Activated CD4-positive, alpha-beta T cell treated with anti-CD3 and anti-CD28 coated beads for 1 hour (primary cell): ENCODE data around the gene PDXK.

Experiments used
- DNase-seq: peaks from one replicate; pipeline ENCODE4 v3.0.0-alpha.2; 2020

The PDXK gene

DNA sequence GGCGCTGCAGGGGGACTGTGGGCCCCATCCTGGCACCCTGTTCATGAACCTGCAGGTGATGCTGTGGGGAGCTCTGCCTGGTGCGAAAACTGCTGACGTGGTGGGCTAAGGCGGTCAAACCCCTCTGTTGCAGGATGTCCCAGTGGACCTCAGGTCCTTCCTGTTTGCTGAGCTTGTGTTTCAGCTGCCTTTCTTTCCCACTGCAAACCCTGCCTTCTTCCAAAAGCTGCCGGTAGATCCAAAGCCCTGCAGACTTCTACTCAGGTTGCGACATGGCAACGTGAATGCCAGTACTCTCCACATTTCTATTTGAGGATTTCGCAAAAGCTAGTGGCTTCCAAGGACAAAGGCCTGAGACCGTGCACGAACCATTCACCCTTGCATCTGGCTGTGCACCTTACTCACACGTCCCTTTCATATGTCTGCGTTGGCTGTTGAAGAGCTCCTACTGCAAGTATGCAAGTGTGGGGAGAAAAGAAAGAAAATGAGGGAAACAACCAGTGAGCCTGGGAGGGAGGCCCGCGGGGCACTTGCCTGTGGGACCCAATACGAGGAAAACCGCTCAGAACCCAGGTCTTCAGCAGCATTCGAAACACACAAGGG lies 64.3 kb downstream of the PDXK start:
- no peak for DNase-seq

DNA sequence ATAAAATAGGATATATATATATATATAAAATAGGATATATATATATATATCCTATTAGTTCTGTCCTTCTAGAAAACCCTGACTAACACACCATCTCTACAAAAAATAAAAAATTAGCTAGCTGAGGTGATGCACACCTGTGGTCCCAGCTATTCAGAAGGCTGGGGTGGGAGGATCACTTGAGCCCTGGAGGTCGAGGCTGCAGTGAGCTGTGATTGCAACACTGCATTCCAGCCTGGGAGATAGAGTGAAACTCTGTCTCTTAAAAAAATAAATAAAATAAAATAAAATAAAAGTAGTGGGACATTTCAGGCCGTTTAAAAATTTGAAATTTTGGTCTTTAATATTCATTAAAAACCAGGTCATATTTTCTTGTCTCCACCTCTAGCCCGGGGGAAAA lies 66.2 kb downstream of the PDXK start:
- no peak for DNase-seq

DNA sequence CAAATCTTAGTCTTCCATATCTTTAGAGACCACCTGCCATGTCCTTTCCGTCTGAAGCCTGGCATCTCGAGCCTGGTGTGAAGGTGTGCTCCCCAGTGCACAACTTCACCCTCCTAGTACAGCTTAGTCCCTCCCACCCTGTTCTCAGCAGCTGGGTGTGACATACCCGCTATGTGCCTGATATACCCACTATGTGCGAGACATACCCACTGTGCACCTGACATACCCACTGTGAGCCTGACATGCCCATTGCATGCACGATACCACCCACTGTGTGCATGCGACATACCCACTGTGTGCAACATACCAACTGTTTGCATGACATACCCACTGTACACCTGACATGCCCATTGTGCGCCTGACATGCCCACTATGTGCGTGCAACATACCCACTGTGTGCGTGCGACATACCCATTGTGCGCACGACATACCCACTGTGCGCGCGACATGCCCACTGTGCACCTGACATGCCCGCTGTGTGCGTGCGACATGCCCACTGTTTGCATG lies 67.4 kb downstream of the PDXK start:
- no peak for DNase-seq

DNA sequence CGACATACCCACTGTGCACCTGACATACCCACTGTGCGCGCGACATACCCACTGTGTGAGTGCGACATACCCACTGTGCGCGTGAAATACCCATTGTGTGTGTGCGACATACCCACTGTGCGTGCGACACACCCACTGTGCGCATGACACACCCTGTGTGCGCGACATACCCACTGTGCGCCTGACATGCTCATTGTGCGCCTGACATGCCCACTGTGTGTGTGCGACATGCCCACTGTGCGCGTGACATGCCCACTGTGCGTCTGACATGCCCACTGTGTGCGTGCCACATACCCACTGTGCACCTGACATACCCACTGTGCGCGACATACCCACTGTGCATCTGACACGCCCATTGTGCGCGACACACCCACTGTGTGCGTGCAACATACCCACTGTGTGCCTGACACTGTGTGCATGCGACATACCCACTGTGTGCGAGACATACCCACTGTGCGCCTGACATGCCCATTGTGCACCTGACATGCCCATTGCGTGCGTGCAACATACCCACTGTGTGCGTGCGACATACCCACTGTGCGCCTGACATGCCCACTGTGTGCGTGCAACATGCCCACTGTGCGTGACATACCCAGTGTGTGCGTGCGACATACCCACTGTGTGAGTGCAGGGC lies 68.0 kb downstream of the PDXK start:
- no peak for DNase-seq

DNA sequence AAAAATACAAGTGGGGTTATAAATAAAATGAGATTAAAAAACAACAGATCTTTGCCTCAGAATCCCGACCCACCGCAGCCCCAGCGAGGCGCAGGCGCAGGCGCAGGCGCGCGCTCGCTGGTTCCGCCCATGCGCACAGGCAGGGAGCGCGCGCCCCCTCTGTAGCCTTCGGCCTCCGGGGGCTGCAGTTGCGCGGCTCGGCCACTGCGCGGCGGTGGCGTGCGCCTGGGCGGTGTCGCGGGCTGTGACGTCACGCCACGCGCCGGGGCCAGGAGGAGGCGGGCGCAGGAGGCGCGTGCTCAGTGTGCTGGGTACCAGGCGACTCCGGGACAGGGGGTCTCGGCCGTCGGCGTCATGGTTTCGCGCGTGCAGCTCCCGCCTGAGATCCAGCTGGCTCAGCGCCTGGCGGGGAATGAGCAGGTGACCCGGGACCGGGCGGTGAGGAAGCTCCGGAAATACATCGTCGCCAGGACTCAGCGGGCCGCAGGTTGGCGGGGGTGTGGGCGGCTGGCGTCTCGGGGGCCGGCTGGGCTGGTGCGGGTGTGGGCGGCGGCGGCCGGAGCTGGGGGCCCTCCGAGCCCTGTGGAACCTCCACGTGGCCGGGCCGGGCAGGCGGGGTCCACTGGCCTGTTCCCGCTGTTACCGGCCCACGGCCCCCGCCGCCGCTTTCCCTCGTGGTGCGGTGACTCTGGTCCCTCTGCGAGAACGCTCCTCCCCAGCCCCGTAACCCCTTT lies 70.5 kb downstream of the PDXK start, which contains the start of gene RRP1:
Gene RRP1, plus strand, starts transcription at position 302 of the 734 bp plus-strand sequence. Its CDS starts 53 bp downstream, at position 355.
- DNase-seq, result peak; percentile 93

DNA sequence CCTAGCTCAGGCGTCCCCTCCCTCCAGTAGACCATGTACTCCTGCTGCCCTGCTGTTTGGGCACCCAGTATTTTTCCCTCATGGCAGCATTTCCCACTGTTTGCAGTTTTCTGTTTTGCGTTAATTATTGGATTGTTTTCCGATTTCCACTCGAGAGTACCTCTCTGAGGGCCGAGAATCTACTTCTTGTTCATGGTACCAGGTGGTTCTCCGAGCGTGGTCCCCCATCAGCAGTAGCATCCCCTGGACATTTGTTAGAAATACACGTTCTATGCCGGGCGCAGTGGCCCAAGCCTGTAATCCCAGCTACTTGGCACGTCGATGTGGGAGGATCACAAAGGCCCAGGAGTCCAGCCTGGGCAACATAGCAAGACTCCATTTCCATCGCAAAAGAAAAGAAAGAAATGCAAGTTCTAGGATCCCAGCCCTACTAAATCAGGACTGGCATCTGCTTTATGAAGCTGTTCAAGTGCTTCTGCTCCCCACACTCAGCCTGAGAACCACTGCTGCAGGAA lies 71.1 kb downstream of the PDXK start:
- DNase-seq, result no peak

DNA sequence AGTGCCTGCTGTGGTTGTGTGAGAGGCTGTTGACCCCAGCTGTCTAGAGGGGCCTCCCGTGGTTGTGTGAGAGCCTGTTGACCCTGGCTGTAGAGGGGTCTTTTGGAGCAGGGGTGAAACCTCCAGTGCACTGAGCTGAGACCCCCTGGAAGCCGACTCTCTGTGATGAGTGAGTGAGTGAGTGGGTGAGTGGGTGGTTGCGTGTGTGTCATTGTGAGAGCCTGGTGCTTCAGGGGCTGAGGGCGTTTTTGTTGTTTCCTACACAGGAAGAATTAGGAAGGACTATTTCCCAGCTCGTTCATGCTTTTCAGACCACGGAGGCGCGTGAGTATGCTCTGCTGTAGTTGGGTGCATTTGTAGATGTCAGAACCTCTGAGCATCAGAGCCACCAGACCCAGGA lies 73.5 kb downstream of the PDXK start:
- no peak for DNase-seq

DNA sequence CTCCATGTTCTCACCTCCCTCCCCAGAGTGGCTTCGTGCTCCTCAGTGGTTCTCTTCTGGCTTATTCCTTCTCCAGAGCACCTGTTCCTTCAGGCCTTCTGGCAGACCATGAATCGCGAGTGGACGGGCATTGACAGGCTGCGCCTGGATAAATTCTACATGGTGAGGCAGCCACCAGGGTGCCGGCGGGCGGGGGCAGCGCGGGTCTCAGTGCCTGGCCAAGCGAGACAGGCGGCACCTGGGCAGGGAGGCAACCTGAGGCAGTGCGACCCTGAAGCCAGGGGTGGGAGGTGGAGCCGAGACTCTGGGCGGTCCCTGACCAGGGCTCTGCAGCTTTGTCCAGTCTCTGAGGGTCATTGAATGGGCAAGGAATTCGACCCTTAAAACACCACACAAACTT lies 74.3 kb downstream of the PDXK start:
- DNase-seq, result no peak

DNA sequence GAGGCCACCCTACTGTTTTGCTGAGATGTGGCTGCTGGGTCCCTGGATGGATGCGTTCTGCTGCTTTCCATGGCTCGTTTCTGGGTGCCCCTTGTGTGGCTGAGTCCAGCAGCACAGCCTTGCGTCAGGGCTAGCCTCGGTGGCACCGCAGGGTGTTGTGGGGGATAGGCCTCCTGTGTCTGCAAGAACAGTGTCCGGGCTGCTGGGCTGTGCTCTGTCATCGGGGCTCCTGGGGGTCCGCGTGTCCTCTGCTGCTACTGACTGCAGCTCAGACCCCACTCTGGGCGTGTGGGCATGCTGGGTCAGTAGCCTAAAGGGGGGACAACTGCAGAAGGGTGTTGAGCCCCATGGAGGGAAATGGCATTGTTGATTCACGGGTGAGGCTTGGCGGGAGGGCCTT lies 75.4 kb downstream of the PDXK start:
- DNase-seq, result no peak

DNA sequence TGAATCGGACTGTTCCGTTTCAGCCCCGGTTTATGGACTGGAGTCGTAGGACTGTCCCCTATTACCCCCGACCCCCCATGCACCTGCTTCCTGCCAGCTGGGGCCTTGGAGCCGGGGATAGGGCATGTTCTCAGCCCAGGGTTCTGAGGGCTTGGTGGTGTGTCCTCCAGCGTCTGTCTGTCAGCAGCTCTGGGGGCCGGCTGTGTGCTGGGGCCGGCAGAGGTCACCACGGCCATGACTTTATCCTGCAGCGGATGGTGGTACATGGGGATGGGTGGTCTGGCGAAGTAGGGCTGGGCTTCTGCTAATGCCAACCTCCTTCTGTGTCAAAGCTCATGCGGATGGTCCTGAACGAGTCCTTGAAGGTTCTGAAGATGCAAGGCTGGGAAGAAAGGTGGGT lies 75.9 kb downstream of the PDXK start:
- DNase-seq, result no peak

DNA sequence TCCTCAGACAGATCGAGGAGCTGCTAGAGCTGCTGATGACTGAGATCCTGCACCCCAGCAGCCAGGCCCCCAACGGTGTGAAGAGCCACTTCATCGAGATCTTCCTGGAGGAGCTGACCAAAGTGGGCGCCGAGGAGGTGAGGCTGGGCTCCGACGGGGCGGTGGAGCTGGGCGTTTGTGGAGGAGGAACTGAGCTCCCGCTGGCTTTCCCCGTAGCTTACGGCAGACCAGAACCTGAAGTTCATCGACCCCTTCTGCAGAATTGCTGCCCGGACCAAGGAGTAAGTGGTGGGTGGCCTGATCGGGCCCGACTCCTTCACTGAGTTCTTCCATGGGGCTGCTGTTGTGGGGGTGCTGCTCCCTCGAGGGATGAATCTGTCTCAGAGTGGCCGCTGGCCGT lies 78.5 kb downstream of the PDXK start:
- DNase-seq, result no peak

DNA sequence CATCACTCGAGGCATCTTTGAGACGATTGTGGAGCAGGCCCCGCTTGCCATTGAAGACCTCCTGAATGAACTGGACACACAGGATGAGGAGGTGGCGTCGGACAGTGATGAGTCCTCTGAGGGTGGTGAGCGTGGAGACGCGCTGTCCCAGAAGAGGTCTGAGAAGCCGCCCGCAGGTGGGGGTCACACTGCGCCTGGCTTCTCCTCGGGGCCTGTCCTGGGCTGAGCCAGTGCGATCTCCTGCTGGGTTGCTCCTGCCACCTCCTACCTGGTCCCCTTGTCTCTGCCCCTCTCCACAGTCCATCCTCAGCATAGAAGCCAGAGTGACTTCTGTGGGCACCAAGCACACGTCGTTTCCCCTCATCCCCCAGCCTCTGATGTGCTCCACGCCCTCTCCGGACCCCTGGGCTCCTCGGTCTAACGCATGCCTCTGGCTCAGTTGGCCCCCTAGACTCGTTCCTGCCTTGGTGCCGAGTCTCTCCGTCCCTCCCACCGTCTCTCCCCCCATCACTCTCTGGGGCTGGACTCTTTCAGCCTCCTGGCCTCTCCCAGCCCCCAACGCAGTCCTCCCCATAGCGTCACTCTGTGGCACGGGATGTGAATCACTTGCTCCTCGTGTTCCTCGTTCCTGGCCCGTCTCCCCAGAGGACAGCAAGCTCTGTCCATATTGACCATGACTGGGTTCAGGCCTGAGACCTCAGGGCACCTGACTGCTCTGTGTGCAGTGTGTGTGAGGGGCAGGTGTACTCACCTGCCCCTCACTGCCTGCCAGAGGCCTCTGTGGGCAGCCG lies 79.2 kb downstream of the PDXK start:
- DNase-seq, result no peak

DNA sequence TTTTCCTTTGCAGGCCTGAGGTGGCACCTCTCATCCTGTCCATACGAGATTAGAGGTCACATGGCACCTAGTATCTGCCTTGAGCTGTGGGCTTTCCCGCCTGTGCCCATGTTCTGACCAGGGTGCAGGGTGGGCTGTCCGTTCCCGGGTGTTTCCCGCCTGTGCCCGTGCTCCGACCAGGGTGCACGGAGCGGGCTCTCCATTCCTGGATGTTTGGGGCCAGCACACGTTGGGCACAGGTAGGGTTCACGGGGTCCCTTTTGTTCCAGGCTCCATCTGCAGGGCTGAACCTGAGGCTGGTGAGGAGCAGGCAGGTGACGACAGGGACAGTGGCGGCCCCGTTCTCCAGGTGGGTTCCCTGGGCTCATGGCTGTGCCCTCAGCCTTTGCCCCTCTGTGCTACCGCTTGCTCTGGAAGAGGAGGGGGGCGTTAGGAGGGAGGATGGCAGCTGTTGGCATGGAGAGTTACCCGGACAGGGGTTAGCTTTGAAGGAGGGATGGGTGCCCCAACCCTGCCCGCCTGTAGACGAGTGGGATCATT lies 80.4 kb downstream of the PDXK start:
- DNase-seq, result no peak

DNA sequence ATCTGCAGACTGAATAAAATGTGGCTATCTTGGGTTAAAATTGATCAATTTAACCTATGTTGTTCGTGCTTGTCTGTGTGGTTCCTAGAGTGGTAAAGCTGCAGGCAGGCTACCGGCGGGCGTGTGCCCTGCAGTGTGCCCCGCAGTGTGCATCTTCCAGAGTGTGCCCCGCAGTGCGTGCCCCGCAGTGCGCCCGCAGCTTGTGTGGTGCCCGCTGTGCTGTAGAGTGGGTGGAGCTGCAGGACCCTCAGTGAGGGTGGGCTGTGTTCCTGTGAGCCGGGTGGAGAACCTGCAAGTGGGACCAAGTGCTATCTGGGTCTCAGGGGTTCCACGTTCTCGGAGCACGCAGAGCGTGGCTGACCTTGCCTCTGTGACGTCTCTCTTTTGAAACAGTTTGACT lies 81.2 kb downstream of the PDXK start:
- no peak for DNase-seq

DNA sequence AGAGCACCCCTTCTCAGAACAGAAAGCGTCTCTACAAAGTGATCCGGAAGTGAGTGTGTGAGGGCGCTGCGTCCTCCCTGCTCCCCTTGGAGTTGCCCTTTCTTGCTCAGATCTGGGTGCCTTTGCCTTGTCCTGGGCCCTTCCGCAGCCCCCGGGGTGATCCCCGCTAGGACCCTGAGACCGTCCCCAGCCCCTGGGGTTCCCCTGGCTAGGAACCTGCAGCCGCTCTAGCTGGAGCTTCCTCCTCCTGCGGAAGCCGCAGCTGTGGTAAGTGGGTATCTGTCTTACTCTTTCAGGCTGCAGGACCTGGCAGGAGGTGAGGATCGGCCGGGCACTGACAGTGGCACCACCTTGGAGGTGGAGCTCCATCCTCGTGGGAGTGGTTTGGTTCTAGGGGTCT lies 81.6 kb downstream of the PDXK start:
- DNase-seq, result no peak

DNA sequence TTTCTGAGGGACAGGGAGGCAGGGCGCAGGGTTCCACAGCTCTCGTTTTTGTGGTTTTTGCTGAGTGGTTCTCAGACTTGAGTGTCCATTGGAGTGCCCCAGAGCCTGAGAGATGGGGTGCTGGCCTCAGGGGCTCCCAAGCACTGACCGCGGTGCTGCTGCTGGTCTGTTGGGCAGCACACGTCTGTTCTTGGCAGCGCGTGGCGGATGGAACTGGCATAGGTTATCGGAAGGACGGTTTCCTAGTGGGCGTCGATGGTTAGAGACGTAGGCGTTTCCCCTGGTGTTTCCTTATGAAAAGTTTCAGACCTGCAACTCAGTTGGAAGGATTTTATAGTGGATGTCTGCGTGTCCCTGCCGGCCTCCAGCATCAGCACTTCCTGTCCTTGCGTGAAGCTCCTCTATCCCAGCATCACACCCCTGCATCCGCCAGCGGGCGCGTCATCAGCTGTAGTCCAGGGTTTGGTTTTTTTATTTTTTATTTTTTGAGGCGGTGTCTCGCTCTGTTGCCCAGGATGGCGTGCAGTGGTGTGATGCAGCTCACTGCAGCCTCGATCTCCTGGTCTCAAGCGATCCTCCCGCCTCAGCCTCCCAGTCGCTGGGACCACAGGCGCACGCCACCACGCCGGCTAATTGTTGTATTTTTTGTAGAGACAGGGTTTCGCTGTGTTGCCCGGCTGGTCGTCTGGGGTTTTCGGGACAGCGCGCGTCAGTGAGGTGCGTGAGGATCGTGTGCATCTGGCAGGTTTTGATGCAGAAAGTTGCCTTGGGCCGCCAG lies 82.3 kb downstream of the PDXK start:
- DNase-seq, result no peak

DNA sequence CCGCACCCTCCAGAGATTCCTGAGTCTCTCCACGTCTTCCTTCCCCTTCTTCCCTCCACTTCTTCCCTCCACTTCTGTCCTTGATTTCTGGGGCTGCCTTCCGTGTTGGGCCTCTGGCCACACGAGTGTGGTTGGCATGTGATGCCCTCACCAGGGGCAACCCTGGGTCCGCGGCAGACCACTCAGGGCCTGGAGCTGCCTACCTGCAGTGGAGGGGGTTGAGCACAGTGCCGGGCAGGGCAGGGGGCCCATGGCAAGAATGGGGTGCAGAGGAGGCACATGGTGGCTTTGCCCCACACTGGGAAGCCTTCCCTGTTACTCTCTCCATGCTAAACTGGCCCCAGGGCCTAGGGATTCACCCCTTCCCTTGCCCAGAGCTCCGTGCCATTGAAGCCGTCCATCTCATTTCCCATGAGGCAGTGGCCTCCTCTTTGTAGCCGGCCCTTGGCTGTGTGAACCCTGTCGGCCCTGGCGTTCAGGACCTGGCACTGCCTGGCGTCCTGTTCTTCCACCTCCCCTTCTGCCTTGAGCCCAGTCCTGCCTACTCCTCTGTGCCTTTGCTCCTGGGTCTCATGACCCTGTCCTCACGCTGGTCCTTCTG lies 83.9 kb downstream of the PDXK start:
- DNase-seq, result no peak

DNA sequence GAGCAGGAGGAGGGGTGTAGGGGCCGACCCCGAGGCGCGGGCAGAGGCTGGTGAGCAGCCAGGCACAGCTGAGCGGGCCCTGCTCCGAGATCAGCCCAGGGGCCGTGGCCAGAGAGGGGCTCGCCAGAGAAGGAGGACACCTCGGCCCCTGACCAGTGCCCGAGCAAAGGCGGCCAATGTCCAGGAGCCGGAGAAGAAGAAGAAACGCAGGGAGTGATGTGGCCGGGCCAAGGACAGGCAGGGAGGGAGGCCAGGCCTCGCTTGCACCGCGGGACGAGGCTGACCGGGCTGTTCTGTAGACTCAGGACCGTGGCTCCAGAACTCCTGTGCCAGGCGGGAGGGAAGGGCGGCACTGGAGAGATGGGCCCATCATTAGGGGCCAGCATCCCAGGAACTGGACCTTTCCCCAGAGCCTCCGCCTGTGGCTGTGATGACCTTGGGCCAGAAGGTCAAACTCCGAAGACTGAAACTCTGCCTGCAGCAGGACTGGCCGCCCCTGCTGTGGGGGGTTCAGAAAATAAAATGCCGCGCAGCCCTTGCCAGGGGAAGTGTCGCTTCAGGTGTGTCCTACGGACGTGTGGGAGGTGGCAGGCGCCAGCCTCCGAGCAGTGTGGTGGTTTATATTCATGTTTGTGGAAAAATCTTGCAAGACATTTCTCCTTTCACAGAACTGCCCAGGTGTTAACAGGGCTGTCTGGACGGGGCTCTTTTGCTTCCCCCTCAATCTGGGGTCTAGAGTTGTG lies 84.8 kb downstream of the PDXK start:
- no peak for DNase-seq

DNA sequence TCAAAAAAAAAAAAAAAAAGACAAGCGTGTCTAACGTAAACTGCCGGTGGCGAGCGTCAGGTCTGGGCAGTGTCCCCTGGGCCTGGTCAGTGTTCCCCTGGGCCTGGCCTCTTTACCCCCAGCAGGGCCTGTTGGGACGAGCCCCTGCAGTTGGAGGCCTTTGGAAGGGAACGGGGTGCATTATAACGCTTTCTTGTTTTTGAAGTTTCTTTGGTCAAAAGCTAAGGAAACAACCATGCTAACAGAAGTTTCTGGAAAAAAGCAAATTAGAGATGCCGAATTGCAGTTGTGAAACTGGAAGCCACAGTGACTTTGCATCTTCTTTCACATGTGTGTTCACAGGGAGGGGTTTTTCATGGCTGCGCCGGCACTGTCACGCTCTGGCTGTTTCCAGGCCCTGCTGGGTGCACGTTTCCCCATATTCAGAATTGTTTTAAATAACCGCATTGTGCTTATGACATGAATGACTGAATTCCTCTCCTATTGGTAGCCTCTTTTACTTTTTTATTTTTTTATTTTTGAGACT lies 86.4 kb downstream of the PDXK start:
- no peak for DNase-seq

DNA sequence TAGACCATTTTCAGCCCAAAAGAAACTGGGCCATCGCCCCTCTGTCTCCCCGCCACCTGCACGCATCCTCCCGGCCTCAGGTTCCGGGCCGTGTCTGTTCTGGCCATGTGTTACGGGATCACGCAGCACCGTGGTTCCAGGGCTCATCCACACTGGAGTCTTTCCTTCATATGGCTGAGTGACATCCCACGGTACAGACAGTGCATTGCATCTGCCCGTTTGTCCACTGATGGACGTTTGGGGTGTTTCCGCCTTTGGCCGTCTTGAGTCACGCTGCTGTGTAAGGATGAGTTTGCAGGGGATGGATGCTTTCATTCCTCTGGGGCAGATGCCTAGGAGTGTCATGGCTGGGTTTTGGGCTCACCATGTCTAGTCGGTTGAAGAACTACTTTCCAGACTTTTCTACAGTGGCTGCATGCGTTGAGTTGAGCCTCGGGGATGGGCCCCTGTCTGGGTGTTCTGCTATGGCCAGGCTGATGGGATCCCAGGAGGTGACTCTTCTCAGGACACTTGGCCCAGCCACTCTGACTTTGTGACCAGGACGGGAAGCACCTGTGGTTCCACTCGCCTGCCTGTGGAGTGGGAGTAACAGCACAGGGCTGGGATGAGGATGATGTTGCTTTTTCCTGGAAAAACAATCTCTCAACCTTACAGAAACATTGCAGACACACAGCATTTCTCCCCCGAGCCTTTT lies 87.2 kb downstream of the PDXK start:
- DNase-seq, result no peak
